Skin epidermis (tissue), 12 donors: ENCODE results near the gene SQSTM1.

Source experiments
- H3K27ac ChIP-seq, 21 experiments: fragments of 200-600 bp; sonication (generic) in 11 of 21; one replicate each; pipeline ENCODE4 v1.5.0; 2020; ENCODE audit warnings: mild to moderate bottlenecking in 3 of 21, inconsistent platforms in 2 of 21, moderate library complexity in 2 of 21
- H3K4me3 ChIP-seq, 7 experiments: fragments of 200-600 bp; sonication (generic) in 2 of 7; one replicate each; pipeline ENCODE4 v1.5.0; 2020; ENCODE audit warnings: inconsistent platforms in 2 of 7, mild to moderate bottlenecking in 2 of 7, moderate library complexity in 1 of 7

Gene SQSTM1

DNA sequence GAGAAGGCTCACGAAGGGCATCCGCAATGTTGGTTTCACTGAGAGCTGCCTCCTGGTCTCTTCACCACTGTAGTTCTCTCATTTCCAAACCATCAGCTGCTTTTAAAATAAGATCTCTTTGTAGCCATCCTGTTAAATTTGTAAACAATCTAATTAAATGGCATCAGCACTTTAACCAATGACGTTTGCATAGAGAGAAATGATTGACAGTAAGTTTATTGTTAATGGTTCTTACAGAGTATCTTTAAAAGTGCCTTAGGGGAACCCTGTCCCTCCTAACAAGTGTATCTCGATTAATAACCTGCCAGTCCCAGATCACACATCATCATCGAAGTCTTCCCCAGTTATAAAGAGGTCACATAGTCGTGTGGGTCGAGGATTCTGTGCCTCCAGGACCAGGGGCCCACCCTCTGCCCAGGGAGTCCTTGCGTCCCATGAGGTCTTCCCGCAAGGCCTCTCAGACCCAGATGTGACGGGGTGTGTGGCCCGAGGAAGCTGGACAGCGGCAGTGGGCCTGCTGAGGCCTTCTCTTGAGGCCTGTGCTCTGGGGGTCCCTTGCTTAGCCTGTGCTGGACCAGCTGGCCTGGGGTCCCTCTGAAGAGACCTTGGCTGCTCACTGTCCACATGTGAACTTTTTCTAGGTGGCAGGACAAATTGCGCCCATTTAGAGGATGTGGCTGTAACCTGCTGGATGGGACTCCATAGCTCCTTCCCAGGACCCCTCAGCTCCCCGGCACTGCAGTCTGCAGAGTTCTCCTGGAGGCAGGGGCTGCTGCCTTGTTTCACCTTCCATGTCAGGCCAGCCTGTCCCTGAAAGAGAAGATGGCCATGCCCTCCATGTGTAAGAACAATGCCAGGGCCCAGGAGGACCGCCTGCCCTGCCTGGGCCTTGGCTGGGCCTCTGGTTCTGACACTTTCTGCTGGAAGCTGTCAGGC is 16.6 kb downstream of the SQSTM1 start:
- Histone ChIP-seq H3K4me3 (no peak overlapping the region), H3K27ac (peak overlapping the region in 6 of 21 experiments; percentile 0 to 62 (median 41))

DNA sequence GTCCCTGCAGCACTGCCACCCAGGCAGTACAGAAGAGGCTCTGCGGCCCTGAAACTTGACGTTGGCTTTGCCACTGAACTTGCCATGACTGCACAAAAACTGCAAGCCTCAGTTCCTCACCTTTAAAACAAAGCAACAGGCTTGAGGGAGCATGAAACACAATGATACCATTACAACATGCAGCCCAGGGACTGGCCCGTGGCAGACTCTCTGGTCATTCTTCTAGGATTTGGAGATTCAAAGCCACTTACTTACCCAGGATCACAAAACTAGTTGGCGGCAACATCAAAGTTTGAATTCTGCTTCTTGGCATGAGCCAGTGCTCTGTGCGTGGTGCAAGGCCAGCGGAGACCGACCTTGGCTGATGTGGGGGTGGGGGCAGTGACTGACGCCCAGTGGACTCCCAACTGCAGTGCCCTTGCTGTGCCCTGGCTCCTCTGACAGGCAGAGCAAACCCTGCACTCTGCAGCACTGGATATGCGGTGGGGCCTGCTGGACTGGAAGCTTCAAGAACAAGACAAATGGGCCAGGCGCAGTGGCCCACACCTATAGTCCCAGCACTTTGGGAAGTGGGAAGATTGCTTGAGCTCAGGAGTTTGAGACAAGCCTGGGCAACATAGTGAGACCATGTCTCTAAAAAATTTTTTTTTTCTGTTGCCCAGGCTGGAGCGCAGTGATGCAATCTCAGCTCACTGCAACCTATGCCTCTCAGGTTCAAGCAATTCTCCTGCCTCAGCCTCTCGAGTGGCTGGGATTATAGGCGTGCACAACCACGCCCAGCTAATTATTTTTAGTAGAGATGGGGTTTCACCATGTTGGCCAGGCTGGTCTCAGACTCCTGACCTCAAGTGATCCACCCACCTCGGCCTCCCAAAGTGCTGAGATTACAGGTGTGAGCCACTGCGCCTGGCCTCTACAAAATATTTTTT is 18.9 kb downstream of the SQSTM1 start:
- no peak overlapping the region for H3K27ac ChIP-seq
- H3K4me3 ChIP-seq = no peak overlapping the region

DNA sequence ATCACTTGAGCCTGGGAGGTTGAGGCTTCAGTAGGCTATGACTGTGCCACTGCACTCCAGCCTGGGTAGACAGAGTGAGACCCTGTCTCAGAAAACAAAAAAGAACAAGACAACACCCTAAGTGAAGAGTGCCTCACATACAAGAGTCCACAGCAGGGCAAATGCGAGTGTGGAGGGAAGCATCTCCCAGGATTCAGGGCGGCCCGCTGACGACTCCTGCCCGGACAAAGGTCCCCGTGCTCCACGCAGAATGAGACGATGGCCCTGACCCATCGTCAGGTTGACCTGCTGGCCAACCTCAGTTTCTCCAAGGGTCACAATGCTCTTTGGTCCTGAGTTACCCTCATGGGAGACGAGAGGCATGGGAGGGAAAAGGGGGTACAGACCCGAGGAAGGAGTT is 19.6 kb downstream of the SQSTM1 start:
- Histone ChIP-seq H3K4me3 (no peak overlapping the region), H3K27ac (no peak overlapping the region)

DNA sequence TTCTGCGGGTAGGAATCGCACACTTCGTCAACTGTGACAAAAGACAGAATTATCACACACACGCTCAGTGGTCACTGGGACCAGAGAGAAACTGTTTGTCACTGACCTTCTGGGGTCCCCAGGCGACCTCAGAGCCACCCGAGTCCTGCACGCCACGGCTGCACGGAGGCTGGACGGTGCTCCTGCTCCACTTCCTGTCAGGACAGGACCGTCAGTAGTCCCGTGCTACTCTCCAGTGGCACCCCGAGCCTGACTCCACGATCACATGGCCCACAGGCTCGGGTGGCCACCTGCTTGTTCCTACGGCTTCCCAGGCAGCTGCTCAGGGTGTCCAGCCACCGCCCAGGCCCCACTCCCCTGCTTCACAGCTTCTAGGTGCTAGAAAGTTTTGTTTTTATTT is 20.1 kb downstream of the SQSTM1 start:
- H3K4me3 ChIP-seq = no peak overlapping the region
- peak overlapping the region in 1 of 21 experiments; percentile 22 for H3K27ac ChIP-seq

DNA sequence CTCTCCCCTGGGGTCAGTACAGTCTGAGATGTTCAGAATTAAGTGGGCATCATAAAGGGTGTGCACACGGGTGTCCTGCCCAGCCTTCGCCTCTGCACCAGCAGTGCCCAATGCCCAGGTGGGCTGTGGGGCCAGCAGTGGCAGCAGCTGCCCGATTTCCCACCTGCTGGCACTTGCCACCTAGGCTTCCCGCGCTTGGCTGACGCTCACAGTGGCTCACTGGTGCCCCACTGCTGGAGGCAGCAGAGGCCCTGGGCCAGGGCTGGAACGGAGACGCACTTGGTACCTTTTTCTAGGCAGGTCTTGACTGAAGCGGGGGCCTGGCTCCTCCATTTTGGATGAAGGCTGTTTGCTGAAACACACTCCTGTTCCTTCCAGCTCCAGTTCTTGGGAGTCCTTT is 20.9 kb downstream of the SQSTM1 start:
- Histone ChIP-seq H3K4me3 (no peak overlapping the region), H3K27ac (no peak overlapping the region)

DNA sequence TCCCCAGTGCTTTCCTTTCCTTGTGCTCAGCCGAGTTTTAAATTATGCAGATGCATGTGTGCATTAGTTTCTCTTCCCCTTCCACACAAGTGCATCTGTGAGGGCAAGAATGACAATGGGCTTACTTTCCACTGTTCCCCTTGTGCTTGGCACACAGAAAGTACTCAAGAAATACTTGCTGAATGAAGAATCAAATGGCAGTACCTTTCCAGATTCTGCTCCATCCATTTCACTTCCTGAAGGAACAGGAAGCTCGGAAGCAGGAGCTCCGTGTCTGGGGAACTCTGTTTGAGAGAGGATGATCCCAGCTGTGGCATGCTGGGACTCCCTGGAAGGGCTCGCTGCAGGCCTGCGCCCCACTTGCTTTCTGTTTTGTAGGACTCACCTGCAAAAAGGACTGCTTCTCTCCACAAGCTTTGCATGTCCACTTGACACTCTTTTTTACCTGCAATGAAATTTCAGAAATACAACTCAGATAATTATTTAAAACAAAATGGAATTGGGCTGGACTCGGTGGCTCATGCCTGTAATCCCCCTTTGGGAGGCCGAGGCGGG is 32.4 kb downstream of the SQSTM1 start:
- Histone ChIP-seq H3K27ac (peak overlapping the region in 1 of 21 experiments; percentile 17), H3K4me3 (no peak overlapping the region)

DNA sequence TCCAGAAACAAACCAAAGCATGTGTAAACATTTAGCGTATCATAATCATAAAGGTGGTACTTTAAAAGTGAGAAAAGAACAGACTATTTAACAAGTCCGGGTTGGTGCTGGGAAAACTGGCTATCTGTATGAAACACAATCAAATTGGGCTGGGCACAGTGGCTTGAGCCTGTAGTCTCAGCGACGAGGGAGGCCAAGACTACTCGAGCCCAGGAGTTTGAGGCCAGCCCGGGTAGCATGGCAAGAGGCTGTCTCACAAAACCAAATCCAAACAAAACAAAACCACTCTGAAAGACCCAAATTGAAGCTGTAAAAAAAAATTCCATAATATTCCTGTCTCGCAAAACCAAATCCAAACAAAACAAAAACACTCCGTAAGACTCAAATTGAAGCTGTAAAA is 33.7 kb downstream of the SQSTM1 start:
- Histone ChIP-seq H3K4me3 (no peak overlapping the region), H3K27ac (no peak overlapping the region)

DNA sequence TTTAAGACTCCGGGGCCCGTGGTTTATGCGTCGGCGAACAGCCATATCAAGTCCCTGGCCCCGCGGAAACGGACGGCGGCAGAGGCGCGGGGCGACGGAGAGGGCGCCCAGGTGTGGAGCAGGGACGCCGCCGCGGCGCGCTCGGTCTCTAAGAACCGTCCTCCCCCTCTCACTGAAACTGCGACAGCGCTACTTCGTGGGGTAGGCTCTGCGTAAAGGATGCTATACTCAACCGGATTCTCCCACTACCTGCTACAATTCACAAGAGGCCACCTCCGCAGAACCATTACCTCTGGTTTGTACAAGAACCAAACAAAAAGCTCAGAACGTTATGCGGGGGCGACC is 37.5 kb downstream of the SQSTM1 start:
- Histone ChIP-seq H3K27ac (peak overlapping the region in 20 of 21 experiments; percentile 48 to 96 (median 87)), H3K4me3 (peak overlapping the region; percentile 65 to 99 (median 82))

DNA sequence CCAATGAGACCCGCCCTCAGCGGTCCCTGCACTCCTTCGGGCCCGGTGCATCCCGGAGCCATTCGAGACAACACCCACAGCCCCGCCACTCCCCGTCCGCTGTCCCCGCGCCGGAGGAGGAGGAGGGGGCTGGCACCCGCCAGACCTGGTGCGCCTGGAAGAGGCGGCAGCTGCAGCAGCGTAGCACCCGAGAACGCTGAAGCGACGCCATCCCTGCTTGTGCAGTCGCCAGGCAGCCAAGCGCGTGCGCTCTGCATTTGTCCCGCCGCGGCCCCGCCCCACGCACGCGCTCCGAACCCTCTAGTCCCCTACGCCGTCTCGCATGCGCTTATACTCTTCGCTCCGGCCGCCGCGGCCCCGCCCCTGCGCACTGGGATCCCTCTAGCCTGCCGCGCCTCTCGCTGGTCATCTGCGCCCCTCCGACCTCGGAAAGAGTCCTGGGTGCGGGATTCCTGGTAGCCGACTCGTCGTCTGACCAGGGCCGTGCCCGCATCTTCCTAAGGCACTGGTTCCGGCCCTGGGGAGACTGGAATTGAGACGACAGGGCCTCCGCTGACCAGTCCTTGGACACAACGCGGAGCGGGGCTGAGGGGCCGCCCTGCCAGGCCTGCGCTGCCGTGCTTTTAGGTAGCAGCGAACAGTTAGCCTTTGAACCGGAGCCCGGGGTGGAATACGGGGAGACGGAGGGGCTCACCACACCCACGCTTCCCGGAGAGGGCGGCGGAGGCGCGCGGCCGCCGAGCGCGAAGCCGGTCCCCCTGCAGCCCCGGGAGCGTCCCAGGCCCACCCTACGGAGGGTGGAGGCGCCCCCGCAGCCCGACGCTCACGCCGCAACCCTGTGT is 38.1 kb downstream of the SQSTM1 start, which contains the start of gene MRNIP:
Gene MRNIP (minus strand): TSS at position 232 of the 842 bp plus-strand sequence. CDS start 21 bp downstream, at position 211.
- H3K27ac ChIP-seq = peak within 1 kb of the TSS; percentile 71 to 96 (median 87)
- peak within 1 kb of the TSS; percentile 65 to 99 (median 82) for H3K4me3 ChIP-seq

DNA sequence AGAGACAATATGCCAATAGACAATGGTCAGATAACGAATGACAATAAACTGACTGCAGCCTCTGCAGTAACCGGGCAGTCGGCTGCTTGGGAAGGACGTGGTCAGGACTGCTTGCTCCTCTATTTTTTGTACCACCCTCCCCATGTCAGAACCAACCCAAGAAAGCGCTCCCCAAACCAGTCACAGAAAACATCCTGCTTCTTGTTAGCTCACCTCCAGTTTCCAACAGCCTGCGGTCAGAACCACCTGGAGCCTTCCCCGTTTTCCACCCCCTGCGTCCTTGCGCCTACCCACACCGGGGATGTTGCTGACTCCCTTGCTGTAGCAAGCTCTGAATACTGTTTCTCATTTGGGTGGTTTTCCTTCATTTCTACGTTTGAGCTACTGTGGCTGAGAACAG is 39.6 kb downstream of the SQSTM1 start:
- H3K27ac ChIP-seq = peak overlapping the region in 1 of 21 experiments; percentile 94

DNA sequence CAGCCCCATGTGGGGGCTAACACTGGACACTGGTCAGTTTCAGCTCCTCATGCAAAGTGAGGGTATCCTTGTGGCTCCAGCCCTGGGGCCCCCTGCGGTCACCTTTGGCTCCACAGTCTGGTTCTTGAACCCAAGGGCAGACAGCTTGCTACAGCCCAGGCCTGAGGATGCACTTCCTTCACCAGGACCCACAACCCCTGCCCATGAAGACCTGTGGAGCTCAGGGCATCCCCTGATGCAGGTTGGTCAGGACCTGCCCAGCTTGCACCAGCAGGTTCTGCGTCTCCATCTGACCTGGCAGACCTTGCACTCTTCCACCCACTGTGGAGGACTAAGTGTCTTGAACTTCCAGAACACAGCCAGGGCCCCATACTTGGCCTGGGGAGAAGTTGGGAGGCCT is 41.6 kb downstream of the SQSTM1 start:
- Histone ChIP-seq H3K27ac (no peak overlapping the region), H3K4me3 (no peak overlapping the region)

More for the DNA sequence above, 39.6 kb downstream of the SQSTM1 start:
- no peak overlapping the region for H3K4me3 ChIP-seq

DNA sequence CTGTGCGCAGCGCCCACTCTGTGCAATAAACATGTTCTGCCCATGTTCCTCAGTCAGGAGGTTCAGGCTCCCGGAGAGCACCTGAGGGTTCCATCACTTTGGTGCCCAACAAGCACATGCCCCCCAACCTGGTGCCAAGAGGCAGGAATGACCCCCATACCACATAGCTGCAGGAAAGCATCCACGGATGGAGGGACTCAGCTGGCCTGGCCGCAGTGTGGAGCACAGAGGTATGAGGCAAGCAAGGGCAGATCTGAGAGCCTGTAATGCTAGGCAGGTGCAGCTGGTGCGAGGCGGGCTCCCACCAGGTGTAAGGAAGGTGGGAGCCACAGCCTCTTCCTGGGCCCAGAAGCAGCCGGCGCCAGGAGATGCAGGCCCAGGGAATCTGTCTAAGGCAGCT is 42.2 kb downstream of the SQSTM1 start:
- Histone ChIP-seq H3K4me3 (no peak overlapping the region), H3K27ac (no peak overlapping the region)

DNA sequence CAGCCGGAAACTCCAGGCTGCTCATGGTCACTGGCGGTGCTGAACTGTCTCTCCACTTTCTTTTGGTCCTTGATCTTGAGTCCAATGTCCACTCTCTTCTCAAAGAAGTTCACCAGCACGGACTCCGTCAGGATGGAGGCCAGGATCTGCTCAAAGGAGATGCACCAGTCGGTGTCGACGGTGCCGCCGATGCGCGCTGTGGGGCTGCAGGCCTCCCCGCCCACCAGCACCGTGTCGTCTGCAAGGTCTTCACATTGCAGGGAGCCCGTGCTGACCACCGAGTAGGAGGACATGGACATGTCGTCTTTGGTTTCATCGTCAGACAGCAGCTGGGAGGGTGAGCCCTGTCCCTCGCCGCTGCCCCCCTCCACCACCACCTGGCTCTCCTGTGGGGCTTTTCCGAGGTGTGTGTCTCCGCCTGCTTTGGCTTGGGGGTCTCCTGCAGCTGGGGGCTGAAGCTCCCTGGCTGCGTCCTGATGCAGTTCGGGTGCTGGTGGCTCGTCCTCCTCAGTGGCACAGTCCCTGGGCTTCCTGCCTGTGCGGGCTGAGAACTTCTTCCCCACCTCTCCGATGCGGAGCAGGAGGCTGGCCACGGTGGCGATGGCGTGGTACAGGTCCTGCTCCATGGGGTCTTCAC is 42.9 kb downstream of the SQSTM1 start:
- H3K4me3 ChIP-seq = no peak overlapping the region
- H3K27ac ChIP-seq = no peak overlapping the region

DNA sequence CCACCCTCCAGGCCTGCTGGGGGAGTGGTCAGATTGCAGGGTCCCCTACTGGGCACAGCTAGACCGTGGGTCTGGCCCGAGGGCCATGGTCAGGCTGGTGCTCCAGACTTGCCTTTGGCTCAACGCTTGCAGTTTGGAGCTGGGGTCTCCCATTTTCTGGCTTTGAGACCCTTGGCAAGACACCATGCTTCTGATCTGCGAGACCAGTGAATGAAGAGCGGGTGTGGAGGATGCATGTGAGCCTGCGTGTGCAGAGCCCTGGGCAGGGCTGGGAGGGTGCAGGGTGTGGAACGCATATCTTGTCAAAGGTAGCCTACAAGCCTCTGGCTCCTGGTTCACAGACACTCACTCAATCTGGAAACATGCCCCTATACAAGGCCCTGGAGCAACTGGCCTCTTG is 44.0 kb downstream of the SQSTM1 start:
- Histone ChIP-seq H3K4me3 (no peak overlapping the region), H3K27ac (no peak overlapping the region)

DNA sequence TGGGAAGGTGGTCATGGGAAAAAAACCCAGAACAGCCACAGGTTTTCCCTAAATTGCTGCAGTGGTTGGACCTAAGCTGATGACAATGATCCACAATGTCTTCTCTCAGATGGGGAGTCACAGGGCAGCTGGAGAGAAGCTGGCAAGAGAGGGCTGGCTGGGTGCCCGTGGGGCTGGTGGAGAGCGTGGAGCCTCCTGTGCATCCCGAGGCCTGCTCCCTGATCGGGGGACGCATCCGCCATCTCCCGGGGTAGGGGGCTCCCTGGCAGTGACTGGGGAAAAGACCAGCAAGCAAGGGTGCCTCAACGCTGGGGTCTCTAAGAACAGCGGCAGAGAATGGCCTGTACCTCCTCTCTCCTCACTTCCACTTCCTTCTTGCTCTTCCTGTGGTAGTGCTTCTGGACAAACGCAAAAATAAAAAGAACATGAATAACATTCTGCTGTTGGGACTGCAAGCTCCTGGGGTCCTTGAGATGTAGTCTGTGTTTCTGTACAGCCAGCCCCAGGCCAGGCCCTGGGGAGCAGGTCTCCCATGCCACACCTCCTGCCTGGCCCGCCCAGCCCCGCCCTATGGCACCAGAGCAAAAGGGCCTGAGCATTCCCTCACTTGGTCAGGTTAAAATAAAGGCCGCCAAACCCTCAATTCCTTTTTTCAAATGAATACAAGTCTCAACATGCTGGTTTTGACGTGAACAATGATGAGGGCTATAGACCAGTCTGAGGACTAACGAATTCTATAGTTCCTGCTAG is 45.0 kb downstream of the SQSTM1 start:
- H3K4me3 ChIP-seq = no peak overlapping the region
- H3K27ac ChIP-seq = no peak overlapping the region

DNA sequence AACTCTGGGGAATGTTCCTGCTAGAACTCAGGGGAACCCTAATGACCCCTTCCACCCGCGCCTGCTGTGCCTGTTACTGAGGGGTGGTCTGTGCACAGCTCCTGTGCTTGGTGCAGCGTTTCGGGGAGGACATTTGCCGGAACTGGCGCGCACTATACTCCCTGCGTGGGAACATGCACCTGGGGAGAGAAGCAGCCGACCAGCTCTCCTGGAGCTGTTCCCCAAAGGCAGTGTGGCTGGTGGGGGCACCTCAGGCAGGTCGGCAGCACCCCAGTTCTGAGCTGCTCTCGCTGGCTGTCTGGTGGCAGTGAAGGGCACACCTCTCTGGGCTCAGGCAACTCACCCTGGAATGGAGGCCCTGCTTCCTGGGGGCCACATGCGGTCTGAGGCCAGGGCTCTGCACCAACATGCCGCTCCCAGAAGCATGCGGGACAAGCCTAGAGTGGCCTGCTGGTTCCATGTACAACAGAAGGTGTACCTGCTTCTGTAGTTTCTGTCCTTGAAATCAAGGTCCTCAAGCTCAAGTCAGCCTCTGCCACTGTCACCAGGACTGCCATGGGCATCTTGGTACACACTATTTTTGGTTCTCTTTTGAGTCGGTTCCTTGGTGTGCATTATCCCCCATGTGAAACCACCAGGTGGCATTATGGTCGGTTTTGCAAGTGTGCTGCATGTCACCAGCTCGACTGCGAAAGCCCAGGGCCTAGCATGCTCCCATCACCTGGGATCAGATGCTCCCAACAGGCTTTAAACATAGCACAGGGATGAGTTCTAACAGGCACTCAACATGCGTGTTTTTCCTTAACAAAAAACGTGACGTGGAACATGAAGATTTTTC is 45.8 kb downstream of the SQSTM1 start:
- no peak overlapping the region for H3K27ac ChIP-seq
- H3K4me3 ChIP-seq = no peak overlapping the region

DNA sequence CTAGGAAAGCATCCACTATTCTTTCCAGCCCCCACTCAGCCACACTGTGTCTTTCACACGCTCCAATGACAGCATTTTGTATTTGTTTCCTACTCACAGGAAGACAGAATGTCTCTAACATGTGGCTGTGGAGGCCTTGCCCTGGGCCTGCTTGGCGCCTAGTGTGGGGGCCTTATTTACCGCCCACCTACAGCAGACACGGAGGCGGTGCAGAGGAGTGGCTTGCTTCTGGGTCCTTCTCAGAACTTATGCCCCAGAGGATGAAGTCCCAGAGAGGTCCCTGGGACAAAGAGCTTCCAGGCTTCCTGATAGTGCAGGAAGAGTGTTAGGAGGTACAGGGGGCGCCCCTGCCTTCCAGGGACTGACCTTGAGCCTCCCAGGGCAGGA is 46.4 kb downstream of the SQSTM1 start:
- H3K27ac ChIP-seq = no peak overlapping the region

More for the DNA sequence above, 46.4 kb downstream of the SQSTM1 start:
- H3K4me3 ChIP-seq = no peak overlapping the region
